HFF-Myc (cell line): ENCODE results near the gene SLC22A4.

Experiments
- DNase-seq: peaks from one replicate; pipeline ENCODE4 v3.0.0-alpha.2; 2011; ENCODE audit warnings: low read depth; ENCODE audit errors: extremely low read depth
- H3K4me3 ChIP-seq: replicated peaks from 2 replicates; pipeline ENCODE4 v1.5.1; 2011; ENCODE audit warnings: low read depth, mild to moderate bottlenecking, control low read depth, low read length
- TF ChIP-seq, protein P1 (sequence below): IDR thresholded peaks from 2 replicates; pipeline ENCODE4 v1.5.1; 2012; ENCODE audit warnings: mild to moderate bottlenecking, low read depth, low read length, control low read depth; ENCODE audit errors: missing control alignments

SLC22A4 gene

DNA sequence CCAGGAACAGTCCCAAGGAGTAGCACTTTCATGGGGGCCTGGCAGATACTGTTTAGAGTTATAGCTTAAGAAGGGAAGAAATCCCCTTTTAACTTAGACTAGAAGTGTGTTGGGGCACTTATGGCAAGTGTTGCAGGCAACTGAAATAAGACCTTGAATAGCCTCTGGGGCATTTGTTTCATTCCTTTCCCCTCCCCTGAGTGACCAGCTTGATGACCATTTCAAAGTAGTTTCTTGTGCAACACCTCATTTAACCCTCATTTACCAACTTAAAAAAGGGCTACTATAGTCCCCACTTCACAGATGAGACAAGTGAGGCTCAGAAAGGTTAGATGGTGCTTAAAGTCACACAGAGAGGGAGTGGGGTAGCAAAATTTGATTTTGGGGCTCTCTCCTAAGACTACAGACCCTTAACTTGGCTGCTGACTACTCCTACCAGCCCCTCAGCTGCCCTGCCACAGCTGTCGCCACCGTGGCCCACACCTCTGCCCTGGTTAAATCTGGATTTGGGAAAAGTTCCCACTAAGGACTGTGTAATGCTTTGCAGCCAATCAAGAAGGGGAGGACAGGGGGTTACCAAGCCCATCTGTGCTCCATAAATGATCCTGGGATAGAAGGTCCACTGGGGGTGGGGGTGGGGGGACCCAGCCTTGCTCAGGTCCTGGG, 31.2 kb upstream of the SLC22A4 start:
- no peak for DNase-seq

DNA sequence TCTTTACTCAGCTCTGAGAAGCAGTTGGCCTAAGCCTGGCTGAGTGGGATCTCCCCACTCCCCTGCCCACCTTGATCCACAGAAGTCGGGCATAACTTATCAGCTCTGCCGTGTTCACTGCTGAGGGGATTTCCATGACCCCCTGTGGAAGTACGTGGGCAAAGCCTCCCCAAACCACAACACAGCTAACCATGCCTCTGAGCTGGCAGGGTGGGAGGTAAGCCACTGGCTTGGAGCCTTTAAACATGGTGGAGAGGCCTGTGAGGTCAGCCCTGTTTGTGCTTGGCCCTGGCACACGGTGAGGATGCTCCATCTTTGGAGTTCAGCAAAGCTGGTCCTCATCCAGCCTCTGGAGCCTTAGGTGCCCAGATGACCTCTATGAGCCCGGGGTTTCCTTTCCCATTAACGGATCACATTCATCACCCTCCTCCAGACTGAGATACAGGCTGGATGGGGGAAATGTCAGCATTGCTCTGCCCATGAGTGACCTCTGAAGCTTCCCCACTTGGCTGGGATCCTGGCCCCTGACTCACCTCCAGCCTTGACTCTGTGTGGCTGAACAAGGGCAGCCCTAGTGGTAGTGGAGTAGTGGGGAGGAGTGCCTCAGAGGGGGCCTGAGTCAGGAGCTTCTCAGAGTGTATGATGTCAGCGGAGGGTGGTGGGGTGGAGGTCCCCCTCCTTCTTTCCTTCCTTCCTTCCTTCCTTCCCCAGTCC, 30.5 kb upstream of the SLC22A4 start:
- H3K4me3 ChIP-seq: no peak overlapping the region
- peak; percentile 72 for DNase-seq
- TF ChIP-seq, protein P1, sequence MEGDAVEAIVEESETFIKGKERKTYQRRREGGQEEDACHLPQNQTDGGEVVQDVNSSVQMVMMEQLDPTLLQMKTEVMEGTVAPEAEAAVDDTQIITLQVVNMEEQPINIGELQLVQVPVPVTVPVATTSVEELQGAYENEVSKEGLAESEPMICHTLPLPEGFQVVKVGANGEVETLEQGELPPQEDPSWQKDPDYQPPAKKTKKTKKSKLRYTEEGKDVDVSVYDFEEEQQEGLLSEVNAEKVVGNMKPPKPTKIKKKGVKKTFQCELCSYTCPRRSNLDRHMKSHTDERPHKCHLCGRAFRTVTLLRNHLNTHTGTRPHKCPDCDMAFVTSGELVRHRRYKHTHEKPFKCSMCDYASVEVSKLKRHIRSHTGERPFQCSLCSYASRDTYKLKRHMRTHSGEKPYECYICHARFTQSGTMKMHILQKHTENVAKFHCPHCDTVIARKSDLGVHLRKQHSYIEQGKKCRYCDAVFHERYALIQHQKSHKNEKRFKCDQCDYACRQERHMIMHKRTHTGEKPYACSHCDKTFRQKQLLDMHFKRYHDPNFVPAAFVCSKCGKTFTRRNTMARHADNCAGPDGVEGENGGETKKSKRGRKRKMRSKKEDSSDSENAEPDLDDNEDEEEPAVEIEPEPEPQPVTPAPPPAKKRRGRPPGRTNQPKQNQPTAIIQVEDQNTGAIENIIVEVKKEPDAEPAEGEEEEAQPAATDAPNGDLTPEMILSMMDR: peak; percentile 14

More for the DNA sequence above, 31.2 kb upstream of the SLC22A4 start:
- TF ChIP-seq, protein P1: no peak
- no peak overlapping the region for H3K4me3 ChIP-seq

DNA sequence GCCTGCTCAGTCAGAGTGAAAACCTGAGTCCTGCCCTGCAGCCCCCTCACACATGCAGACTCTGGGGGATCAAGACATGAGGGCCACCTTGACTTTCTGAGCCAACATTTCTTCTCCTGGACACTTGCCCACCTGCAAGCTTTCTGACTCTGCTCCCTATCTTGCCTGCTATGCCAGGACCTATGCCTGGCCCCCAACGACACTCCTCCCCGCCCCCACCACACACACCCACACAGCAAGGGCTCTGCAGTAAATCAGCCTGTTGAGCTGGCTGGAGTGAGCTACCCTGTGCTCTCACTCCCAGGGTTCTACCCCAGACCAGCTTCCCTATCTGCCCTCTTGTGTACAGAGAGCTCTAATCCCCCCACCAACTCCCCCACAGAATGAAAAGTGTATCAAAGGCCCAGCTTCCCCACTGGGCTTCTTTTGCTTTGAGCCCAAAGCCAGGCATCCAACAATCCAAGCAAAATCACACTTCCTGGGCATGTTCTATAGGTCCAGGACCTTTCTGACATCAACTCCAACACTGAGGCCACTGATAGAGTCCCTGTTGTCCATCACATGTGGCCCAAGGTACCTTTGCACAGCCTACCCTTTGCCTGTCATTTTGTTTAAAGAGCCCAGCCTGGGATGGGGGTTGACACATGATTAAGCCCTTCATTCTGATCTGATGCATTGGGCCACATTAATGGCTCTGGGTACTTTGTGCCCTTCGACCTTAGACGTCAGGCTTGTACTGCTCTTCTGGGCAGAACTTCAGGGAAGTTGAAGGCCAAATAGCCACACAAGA, 29.5 kb upstream of the SLC22A4 start:
- TF ChIP-seq, protein P1: no peak
- DNase-seq: no peak
- H3K4me3 ChIP-seq: no peak overlapping the region

DNA sequence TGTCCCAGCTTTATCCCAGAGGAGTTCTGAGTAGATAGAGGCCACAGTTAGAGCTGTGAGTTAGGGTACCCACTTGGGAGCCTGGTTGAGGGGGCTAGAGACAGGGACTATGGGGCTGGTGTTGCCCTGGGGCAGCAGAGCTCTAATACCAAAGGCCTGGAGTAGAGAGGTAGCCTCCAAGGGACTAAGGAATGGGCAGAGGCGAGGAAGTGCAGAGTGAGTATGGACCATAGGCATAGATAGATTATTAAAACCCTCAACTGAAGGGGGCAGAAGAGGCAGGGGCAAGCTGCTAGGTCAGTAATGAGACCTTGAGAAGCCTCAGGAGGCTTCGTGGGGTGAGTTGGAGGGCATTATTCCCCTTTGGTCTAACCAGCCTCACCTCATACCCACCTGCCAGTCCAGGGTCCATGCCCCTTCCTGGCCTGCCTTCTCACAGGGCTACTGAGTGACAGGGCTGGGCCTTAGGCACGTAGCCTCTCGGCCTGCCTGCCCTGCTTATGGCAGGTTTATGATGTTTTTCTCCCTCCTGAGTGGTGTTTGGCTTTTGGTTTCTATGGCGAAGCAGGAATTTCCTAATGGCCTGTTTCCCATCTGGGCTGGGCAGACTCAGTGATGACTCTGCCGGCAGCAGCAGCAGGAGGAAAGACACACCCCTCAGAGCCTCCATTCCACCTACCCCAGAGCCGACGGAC, 28.7 kb upstream of the SLC22A4 start:
- DNase-seq: peak; percentile 96
- no peak overlapping the region for H3K4me3 ChIP-seq
- TF ChIP-seq, protein P1: no peak

DNA sequence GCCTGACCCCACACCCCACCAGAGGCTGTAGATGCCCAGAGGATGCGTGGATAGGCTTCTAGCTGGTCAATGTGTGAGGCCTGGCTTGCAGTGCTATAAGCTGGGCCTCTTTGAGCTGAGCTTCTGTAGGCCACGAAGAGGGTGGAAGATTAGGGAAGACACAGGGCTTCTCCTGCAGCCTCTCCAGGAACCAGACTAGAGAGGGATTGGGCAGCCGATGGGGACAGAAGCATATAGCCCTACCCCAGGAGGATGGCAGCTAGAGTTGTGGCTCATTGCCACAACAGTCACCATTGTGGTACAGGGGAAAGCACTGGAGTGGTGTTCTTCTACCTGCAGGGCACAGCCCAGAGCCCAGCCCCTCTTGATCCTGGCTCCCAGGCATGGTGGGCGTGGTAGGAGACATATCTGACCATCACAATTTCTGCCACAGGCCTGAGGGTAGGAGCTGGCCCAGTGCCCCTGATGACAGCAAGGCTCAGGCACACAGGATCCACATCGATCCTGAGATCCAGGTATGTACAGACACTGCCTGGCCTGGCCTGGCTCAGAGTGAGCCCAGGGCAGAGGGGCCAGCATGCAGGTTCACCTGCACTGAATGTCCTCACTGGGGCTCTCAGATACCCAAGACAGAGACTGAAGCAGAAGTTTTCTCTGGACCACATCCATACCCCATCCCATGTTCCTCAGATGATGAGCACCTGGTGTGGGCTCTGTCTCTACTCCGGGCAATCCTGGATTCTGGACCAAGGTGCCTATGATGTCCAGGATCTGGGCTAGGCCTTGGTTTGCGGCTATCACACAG, 28.0 kb upstream of the SLC22A4 start:
- no peak overlapping the region for H3K4me3 ChIP-seq
- TF ChIP-seq, protein P1: no peak
- no peak for DNase-seq

DNA sequence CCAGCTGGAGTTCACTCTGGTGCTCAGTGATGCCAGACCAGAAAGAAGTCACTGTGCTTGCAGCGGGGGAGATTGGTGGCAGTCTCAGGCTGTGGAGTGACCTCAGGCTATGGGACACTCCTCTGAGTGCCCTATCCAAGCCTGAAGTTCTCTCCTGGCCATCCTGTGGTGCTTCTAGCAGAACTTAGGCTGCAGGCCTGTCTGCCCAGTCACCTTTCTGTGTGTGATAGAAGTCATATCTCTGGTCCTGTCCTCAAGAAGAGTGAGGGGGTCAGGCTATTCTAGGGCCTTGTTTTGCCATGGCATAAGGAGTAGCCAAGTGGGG, 27.4 kb upstream of the SLC22A4 start:
- TF ChIP-seq, protein P1: no peak
- no peak overlapping the region for H3K4me3 ChIP-seq
- DNase-seq: no peak
